GM23248 (cell line): ENCODE results near the gene GRB14. TPM values are rescaled to one million over a fixed set of nuclear protein-coding genes. Genes with fewer than 3 reads are reported as not detected.
"Not testable (repeated sequence)": the region's sequence is repeated elsewhere in the genome, so short reads cannot be mapped to it uniquely, and the experiment has no call there.

Experiments used
- DNase-seq: peaks from one replicate; pipeline ENCODE4 v3.0.0-alpha.2; 2015
- H2AFZ ChIP-seq: fragments of 200-600 bp; sonication (generic); 2 replicates; pipeline ENCODE4 v1.6.1; 2016; ENCODE audit warnings: antibody characterized with exemption
- H3F3A ChIP-seq: fragments of 200-600 bp; sonication (generic); 2 replicates; pipeline ENCODE4 v1.6.1; 2016; ENCODE audit warnings: mild to moderate bottlenecking, antibody characterized with exemption, mixed run types; ENCODE audit not compliant: insufficient read depth
- H3K27ac ChIP-seq: fragments of 200-600 bp; sonication (generic); 2 replicates; pipeline ENCODE4 v1.5.1; 2016; ENCODE audit warnings: mild to moderate bottlenecking
- H3K27me3 ChIP-seq: fragments of 200-600 bp; sonication (generic); replicated peaks from 2 replicates; pipeline ENCODE4 v1.6.1; 2016; ENCODE audit warnings: mild to moderate bottlenecking; ENCODE audit not compliant: insufficient read depth
- H3K36me3 ChIP-seq: fragments of 200-600 bp; sonication (generic); 2 replicates; pipeline ENCODE4 v1.6.1; 2016; ENCODE audit warnings: low read depth, mild to moderate bottlenecking
- H3K4me1 ChIP-seq: fragments of 200-600 bp; sonication (generic); 2 replicates; pipeline ENCODE4 v1.6.1; 2016; ENCODE audit warnings: mild to moderate bottlenecking; ENCODE audit not compliant: insufficient read depth
- H3K4me2 ChIP-seq: fragments of 200-600 bp; sonication (generic); one replicate; pipeline ENCODE4 v1.6.1; 2016; ENCODE audit warnings: mild to moderate bottlenecking; ENCODE audit not compliant: unreplicated experiment
- H3K4me3 ChIP-seq: fragments of 200-600 bp; sonication (generic); 2 replicates; pipeline ENCODE4 v1.5.1; 2016; ENCODE audit warnings: mild to moderate bottlenecking
- H3K79me2 ChIP-seq: fragments of 200-600 bp; sonication (generic); 2 replicates; pipeline ENCODE4 v1.6.1; 2016; ENCODE audit warnings: mild to moderate bottlenecking; ENCODE audit not compliant: insufficient read depth
- H3K9ac ChIP-seq: fragments of 200-600 bp; sonication (generic); 2 replicates; pipeline ENCODE4 v1.6.1; 2016; ENCODE audit warnings: mild to moderate bottlenecking
- H3K9me2 ChIP-seq: fragments of 200-600 bp; sonication (generic); 2 replicates; pipeline ENCODE4 v1.6.1; 2016; ENCODE audit warnings: mixed run types, mild to moderate bottlenecking, moderate library complexity; ENCODE audit not compliant: insufficient read depth
- H3K9me3 ChIP-seq: fragments of 200-600 bp; sonication (generic); one replicate; pipeline ENCODE4 v1.6.1; 2017; ENCODE audit warnings: low read depth
- H4K20me1 ChIP-seq: fragments of 200-600 bp; sonication (generic); 2 replicates; pipeline ENCODE4 v1.6.0; 2016; ENCODE audit not compliant: insufficient read depth
- EZH2 ChIP-seq: fragments of 200-600 bp; sonication (generic); IDR thresholded peaks from 2 replicates; pipeline ENCODE4 v1.6.1; 2018; ENCODE audit warnings: antibody characterized with exemption, mild to moderate bottlenecking; ENCODE audit not compliant: insufficient read depth, poor library complexity, severe bottlenecking
- EZH2phosphoT487 ChIP-seq: fragments of 200-600 bp; sonication (generic); IDR thresholded peaks from 2 replicates; pipeline ENCODE4 v1.6.1; 2018; ENCODE audit warnings: antibody characterized with exemption, moderate library complexity, mild to moderate bottlenecking, low read depth; ENCODE audit not compliant: insufficient read depth
- WGBS, 2 experiments: methylation state at CpG; one replicate each; pipeline ENCODE4 v1.1.6; 2015 to 2017; ENCODE audit warnings: low lambda C conversion rate in 2 of 2, low coverage in 1 of 2; ENCODE audit errors: missing lambda C conversion rate in 2 of 2; 5-methylcytosine and 5-hydroxymethylcytosine counted together
- in situ Hi-C: fragments of 300-500 bp; cut with MboI; formaldehyde crosslinking; loops from 2 replicates; pipeline ENCODE4 v1.15.0; 2020
- polyA plus RNA-seq: library from polyadenylated mRNA; unstranded; fragments of >200 nt; fragmentation: Nextera tagmentation; extraction: Ambion mirVana; gene quantifications from 2 replicates; pipeline ENCODE4 v1.2.1, GENCODE V29; 2016
- total RNA-seq: library from RNA; depleted of rRNA; stranded (reverse); fragments of >200 nt; shearing (Covaris generic); gene quantifications from 2 replicates; pipeline ENCODE4 v1.2.3, GENCODE V29; 2014

The GRB14 gene
- total and polyA plus RNA-seq, 2 experiments from 2014 or later, result 0.23 TPM; not detected in 1

- Histone ChIP-seq H3K4me3 (no peak overlapping the region), H2AFZ (no peak overlapping the region), H4K20me1 (no peaks in the 10 kb centered on the region), H3K9me3 (no peaks in the 10 kb centered on the region), H3K36me3 (no peaks in the 10 kb centered on the region), H3K79me2 (no peaks in the 10 kb centered on the region), H3K9ac (no peak overlapping the region), H3K4me1 (no peaks in the 10 kb centered on the region), H3F3A (no peaks in the 10 kb centered on the region), H3K27ac (no peak overlapping the region), H3K27me3 (peaks cover 11% of the 10 kb centered on the region; the same call in 1 of the 2 replicates), H3K4me2 (no peak overlapping the region), H3K9me2 (no peaks in the 10 kb centered on the region)
- DNase-seq, result peak; percentile 57
- TF ChIP-seq EZH2 (no peak), EZH2phosphoT487 (no peak)
- in situ Hi-C loops, result loop anchor here (10.0 kb wide), 1 partner anchor 155 kb away; no protein-coding TSS in a partner anchor
- WGBS, 2 experiments, result 28 to 40% methylated on average over 4 of the region's 4 CpGs
Observed at GRCh38 chr2:164560181-164560792, 61.0 kb downstream of the GRB14 start.

- Histone ChIP-seq H3F3A (no peaks in the 10 kb centered on the region), H3K4me1 (no peaks in the 10 kb centered on the region), H2AFZ (no peak overlapping the region), H3K4me2 (no peak overlapping the region), H3K9ac (no peak overlapping the region), H4K20me1 (no peaks in the 10 kb centered on the region), H3K27ac (no peak overlapping the region), H3K36me3 (no peaks in the 10 kb centered on the region), H3K79me2 (no peaks in the 10 kb centered on the region), H3K4me3 (no peak overlapping the region), H3K27me3 (peaks cover 11% of the 10 kb centered on the region; the same call in 1 of the 2 replicates), H3K9me2 (no peaks in the 10 kb centered on the region), H3K9me3 (no peaks in the 10 kb centered on the region)
- TF ChIP-seq EZH2, result no peak
- TF ChIP-seq EZH2phosphoT487, result no peak
- in situ Hi-C loops, result no loop called here
- WGBS, 2 experiments, result 51 to 54% methylated on average over 2 of the region's 2 CpGs
- no peak for DNase-seq
Observed at GRCh38 chr2:164558450-164558849, 62.8 kb downstream of the GRB14 start.

- TF ChIP-seq EZH2phosphoT487 (no peak), EZH2 (no peak)
- H3K79me2 ChIP-seq, result no peaks in the 10 kb centered on the region
- H2AFZ ChIP-seq, result no peak overlapping the region
- H3K27ac ChIP-seq, result no peak overlapping the region
- H3K27me3 ChIP-seq, result peaks cover 11% of the 10 kb centered on the region; the same call in 1 of the 2 replicates
- no peaks in the 10 kb centered on the region for H3K36me3 ChIP-seq
- in situ Hi-C loops, result no loop called here
- no peak overlapping the region for H3K4me3 ChIP-seq
- H3F3A ChIP-seq, result no peaks in the 10 kb centered on the region
- no peaks in the 10 kb centered on the region for H3K9me3 ChIP-seq
- no peak overlapping the region for H3K4me2 ChIP-seq
- no peaks in the 10 kb centered on the region for H3K9me2 ChIP-seq
- H4K20me1 ChIP-seq, result no peaks in the 10 kb centered on the region
- whole genome bisulfite sequencing, 2 experiments, result 86 to 88% methylated on average over 2 of the region's 2 CpGs
- no peak overlapping the region for H3K9ac ChIP-seq
- DNase-seq, result no peak
- H3K4me1 ChIP-seq, result no peaks in the 10 kb centered on the region
Observed at GRCh38 chr2:164554487-164554886, 66.8 kb downstream of the GRB14 start.

GRCh38 chr2:164551519-164551918 lies 69.8 kb downstream of the GRB14 start:
- Histone ChIP-seq H3K4me1 (no peaks in the 10 kb centered on the region), H3K9ac (no peak overlapping the region), H3K27me3 (peaks cover 10% of the 10 kb centered on the region), H3K9me2 (no peaks in the 10 kb centered on the region), H3K27ac (no peak overlapping the region), H3K9me3 (no peaks in the 10 kb centered on the region), H3K36me3 (no peaks in the 10 kb centered on the region), H2AFZ (no peak overlapping the region), H4K20me1 (no peaks in the 10 kb centered on the region), H3F3A (no peaks in the 10 kb centered on the region), H3K4me2 (no peak overlapping the region), H3K4me3 (no peak overlapping the region), H3K79me2 (no peaks in the 10 kb centered on the region)
- TF ChIP-seq EZH2phosphoT487, result no peak
- no peak for TF ChIP-seq EZH2
- in situ Hi-C loops, result no loop called here
- DNase-seq, result no peak
- WGBS, 2 experiments, result 69 to 70% methylated on average over 4 of the region's 4 CpGs

GRCh38 chr2:164549705-164550104 lies 71.6 kb downstream of the GRB14 start:
- H2AFZ ChIP-seq, in situ Hi-C loops, H3K9me2 ChIP-seq, H3K27ac ChIP-seq, H3K9ac ChIP-seq, H3K4me1 ChIP-seq, H4K20me1 ChIP-seq, H3K4me2 ChIP-seq, H3K4me3 ChIP-seq, DNase-seq, H3F3A ChIP-seq, H3K9me3 ChIP-seq, H3K36me3 ChIP-seq, H3K79me2 ChIP-seq: not testable (repeated sequence)
- peaks cover 28% of the 10 kb centered on the region for H3K27me3 ChIP-seq
- WGBS, 2 experiments, result 65 to 74% methylated on average over 3 of the region's 3 CpGs
